Placental pericyte (primary cell): ENCODE results near the gene ARHGAP24. TPM values are rescaled to one million over a fixed set of nuclear protein-coding genes. Genes with fewer than 3 reads are reported as not detected.

Experiments
- small RNA-seq: library from RNA; depleted of rRNA; stranded (forward); fragments of <200 nt; gene quantifications from one replicate; pipeline ENCODE3, GENCODE V24; 2012; ENCODE audit warnings: low replicate concordance
- total RNA-seq: library from RNA; depleted of rRNA; stranded (reverse); fragments of >200 nt; gene quantifications from 2 replicates; pipeline ENCODE4 v1.2.3, GENCODE V29; 2012

The ARHGAP24 gene
- 53.0 and 78.0 TPM in 2 replicates for total RNA-seq

DNA sequence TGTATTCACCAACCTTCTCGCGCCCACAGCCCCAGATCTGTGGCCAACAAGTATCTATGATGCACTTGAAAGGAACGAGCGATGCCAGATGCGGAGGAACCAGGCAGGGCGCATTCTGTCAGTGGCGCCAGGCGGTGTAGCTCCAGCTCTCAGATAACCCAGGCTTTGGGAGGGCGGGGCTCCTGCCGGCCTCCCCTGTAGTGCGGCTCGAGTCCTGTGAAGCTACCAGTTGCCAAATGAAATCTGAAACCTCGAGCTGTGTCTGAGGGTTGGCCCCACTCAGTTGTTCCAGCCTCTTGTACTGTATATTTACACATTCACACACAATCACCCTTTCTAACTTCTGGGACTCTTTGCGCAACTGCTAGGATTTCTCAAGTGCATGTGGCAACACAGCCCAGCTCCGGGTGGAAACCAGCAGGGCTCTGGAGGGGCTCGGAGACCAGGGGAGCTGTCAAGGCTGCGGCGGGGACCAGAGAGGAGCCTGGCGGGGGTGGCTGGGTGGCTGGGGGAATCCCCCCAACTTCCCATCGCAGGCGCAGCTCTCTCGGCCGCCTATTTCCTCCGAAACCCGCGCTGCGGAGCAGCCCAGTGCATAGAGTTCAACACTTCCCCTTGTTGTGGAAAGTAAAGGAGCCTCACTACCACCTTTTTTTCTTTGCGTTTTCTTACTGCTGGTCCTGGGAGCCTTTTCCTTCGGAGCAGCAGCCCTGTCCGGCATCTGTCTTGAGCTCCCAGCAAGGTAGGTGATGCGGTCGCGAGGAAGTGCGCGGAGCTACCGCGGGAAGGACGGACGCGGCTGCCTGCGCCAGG is at the start of gene ARHGAP24:
Gene ARHGAP24, plus strand, starts transcription at position 333 of the 813 bp plus-strand sequence.

Small RNAs within 50 kb of the gene (small RNA-seq; reads per million reads assigned to genes)
- gene MIR4451: not detected
